NCI-H1436 (cell line): Measurements from ENCODE around the gene SLC8B1.
"Not testable (repeated sequence)": the region's sequence is repeated elsewhere in the genome, so short reads cannot be mapped to it uniquely, and the experiment has no call there.

ENCODE experiments used
- DNase-seq: peaks from one replicate; lab custom pipeline; 2025; lab: John Stamatoyannopoulos, UW

The SLC8B1 gene

DNA sequence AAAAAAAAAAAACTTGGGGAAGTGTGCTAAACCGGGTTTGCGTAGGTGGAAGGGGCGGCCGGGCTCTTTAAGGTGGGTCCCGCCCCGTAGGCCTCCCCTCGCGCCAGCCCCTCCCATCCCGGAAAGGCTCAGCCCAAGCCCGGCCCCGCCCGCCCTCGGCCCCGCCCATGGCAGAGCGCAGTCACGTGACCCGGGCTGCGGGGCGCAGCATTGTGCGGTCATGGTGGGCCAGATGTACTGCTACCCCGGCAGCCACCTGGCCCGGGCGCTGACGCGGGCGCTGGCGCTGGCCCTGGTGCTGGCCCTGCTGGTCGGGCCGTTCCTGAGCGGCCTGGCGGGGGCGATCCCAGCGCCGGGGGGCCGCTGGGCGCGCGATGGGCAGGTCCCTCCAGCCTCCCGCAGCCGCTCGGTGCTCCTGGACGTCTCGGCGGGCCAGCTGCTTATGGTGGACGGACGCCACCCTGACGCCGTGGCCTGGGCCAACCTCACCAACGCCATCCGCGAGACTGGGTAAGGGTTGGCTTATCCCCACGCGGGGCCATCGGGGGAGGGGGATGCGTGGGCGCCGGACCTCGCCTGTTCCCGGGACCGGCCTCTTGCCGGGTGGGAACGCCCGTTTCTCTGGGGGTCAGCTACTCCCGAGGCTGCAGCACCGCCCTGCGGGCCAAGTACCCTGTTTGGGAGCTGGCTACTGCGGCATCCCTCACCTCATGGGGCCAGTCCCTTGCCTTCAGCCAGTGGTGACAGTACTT, 23.6 kb upstream of the SLC8B1 start, which contains the start of gene PLBD2:
TSS of gene PLBD2 (plus strand) at position 207 of the 752 bp plus-strand sequence. CDS start at position 221, 14 bp downstream.
- peak; percentile 87 for DNase-seq

DNA sequence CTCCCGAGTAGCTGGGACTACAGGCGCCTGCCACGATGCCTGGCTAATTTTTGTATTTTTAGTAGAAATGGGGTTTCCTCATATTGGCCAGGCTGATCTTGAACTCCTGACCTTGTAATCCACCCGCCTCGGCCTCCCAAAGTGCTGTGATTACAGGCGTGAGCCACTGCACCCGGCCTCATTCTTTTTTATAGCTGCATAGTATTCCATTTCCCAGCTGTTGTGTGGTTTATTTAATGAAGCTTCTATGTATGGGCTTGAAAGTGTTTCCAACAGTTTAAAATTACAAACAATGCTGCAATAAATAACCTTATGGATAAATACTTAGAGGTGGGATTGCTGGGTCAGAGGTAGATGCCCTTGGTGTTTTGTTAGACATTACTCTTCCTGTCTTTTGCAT, 19.3 kb upstream of the SLC8B1 start:
- not testable (repeated sequence) for DNase-seq

DNA sequence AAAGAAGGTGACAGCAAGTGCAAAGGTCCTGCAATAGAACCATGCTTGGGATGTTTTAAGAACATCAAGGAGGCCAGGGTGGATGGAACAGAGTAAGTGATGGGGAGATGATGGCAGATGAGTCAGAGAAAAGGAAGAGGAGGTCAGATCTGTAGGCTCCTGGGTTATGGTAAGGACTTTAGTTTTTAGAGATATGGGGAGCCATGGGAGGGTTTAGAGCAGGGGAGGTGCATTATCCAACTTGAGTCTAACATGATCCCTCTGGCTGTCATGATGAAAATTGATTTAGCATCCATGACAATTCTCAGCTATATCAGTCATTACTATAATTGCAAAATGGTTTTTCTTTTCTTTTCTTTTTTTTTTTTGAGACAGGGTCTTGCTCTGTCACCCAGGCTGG, 16.2 kb upstream of the SLC8B1 start:
- no peak for DNase-seq

DNA sequence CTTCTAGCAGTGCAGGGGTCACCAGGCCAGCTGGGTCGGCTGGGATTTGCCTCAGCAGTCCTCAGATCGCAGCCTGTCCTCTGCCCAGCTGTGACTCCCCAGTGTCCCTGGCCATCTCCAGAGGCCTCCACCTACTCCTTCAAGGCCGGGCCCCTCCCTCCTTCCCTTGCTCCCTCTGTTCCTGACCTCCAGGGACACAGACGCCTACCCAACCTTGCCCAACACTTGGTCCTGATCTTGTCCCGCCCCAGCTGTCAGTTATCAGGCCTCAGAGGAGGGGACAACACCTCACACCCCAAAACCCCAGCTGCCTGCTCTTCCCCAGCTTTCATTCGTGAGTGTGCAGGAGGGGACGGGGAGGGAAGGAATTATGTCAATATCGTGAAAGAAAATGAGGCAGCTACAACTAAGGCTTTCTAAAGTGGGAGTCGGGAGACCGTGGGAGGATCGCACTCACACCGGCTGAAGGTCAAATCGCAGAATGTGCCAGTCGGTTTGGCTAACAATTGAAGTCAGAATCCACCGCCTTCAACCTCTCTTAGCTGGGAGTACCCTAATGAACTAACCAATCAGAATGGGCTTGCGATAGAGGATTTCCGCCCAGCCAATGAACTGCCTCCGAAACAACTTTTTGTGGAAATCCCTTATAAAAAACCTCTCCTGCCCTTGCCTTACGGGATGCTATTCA, 14.1 kb upstream of the SLC8B1 start:
- DNase-seq: no peak

DNA sequence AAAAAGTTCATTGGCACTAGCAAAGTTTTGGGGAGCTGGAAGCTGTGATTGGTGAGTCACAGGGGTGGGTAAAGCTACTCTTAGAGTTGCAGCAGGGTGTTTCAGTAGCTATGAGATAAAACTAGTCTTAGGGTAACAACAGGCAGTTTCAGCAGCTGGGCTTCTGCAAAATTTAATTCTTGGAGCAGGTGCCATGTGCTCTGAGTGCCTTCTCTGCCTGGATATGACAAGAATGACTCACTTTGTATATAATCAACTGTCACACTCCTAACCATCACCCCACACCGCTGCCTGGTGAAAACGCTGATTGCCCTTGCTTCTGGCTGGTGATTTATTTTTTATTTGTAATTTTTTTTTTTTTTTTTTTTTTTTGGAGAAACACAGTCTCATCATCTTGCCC, 13.0 kb upstream of the SLC8B1 start:
- no peak for DNase-seq

DNA sequence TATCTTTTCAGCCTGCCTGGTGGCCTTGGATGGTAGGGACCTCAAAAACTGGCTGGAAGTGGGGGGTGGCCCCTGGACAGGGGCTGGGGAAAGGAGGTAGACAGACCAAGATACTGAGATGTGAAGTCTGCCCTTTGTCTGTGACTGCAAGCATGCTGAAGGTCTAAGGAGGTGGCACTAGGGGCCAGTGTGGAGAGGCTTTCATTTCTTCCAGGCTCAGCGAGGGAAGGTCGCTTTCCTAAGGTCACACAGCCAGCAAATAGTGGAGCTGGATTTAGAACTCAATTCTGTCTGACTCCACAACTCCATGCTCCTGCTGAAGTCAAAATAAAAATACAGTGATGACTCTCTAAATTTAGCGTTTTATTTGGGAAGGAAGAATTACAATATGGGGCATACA, 12.2 kb upstream of the SLC8B1 start:
- DNase-seq: no peak

DNA sequence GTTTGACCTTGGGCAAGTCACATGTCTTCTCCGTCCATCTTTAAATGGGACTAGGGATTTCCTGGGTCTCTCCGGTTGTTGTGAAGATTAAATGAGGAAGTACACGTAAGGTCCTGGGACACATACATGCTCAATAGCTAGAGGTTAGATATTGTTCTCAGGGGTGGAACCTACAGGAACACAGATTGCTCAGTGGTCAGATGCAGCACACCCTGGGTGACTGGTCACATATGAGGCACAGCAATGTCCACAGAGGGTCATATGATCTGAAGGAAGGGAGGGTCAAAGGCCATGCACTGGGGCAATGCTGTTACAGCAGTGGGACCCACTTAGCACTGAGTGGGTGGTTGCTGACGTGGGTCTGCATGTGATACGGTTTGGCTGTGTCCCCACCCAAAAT, 11.4 kb upstream of the SLC8B1 start:
- no peak for DNase-seq

DNA sequence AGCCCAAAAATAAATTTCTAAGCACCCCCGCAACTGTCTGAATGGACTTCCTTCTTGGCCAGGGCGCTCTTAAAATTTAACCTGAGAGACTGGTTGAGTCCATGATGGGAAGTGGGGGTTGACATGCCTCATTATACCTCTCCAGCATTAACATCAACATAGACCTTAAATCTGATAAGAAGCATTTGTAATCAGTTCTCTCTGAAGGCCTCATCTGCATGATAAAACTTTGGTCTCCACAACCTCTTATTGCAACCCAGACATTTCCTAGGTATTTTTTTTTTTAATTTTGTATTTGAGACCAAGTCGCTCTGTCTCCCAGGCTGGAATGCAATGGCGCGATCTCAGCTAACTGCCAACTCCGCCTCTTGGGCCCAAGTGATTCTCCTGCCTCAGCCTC, 10.4 kb upstream of the SLC8B1 start:
- DNase-seq: no peak

DNA sequence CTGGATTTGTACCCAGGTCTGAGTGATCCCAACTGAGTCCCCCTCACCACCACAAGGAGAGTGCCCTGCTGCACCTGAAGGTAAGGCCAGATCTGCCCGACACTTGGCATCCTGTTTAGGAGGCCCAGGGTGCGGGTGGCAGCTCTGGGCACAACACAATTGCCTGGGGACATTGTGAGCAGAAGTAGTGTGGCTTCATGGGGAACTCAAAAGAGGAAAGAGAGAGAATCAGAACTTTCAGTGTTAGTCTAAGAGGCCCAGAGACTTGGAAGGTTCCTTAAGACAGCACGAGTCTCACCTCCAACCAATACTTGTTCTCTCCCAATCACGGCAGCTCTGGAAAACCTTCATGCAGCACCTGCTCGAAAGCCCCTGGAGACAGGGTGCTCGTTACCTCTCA, 6.6 kb upstream of the SLC8B1 start:
- no peak for DNase-seq

DNA sequence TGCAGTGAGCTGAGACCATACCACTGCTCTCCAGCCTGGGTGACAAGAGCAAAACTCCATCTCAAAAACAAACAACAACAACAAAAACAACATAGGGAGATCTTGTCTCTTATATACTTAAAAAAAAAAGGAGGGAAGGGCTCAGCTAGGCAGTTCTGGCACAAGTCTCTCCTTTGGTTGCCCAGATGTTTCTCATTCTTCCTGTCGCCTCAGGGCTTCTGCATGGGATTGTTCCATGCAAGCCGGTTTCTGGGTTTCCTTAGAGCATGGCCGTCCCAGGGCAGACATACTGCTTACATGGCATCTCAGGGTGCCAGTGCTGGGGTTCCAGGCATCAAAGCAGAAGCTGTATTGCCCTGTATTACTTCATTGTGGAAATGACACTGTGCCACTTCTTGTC, 5.2 kb upstream of the SLC8B1 start:
- DNase-seq: no peak

DNA sequence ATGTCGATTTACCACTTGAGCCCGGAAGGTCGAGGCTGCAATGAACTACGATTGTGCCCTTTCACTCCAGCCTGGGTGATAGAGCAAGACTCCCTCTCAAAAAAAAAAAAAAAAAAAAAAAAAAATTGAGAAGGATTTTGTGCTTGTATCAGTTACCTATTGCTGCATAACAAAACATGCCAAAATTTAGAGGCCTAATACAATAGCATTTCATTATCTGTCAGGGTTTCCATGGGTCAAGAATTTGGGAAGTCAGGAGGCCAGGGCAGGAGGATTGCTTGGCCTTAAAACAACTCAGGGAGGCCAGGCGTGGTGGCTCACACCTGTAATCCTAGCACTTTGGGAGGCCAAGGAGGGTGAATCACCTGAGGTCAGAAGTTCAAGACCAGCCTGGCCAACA, 4.6 kb upstream of the SLC8B1 start:
- no peak for DNase-seq

DNA sequence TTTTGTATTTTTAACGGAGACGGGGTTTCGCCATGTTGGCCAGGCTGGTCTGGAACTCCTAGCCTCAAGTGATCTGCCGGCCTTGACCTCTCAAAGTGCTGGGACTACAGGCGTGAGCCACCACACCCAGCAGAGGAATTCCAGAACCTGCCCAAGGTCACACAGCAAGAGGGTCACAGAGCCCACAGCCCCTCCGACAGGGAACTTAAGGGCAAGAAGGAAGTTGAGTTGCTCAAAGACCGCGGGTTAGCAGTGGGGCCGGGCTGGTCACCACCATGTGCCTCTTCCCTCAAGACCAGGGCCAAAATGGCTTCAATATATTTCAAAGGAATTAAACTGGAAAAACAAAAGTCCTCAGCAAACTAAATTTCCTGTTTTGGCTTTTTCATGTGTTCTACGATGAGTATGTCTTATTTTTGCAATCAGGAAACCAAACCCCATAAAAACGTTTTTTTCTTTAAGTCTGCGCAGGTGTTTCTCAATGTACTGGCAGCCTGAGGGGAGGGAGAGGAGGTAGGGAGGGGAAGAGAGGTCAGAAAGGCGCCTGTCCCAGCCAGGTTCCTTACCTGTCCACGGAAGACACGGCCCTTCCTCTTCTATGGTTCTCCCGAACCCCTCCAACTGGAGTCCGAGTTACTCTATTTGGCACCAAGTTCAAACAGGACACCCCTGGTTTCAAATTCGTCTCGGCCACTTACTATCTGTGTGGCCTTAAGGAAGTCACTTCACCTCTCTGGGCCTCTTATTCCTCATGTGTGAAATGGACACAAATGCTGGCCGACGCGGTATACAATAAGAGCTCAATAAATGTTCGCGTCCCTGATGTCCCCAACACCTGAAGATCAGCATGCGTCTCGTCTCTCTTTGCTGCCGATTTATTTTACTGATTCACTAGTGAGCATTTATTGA, 778 bp downstream of the SLC8B1 start:
- DNase-seq: no peak

DNA sequence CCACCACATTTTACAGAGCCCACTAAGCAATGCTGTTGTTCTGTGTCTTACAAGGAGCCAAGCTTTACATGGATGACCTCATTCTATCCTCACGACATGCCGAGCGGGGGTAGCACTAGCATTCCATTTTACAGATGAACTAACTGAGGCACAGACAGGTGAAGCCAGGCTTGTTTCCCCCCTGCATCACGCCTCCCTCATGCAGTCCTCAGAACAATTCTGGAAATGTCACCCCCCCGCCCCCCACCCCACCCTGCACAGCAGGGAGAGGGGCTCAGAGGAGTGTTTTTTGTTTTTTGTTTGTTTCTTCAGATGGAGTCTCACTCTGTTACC, 1.5 kb downstream of the SLC8B1 start:
- DNase-seq: no peak

DNA sequence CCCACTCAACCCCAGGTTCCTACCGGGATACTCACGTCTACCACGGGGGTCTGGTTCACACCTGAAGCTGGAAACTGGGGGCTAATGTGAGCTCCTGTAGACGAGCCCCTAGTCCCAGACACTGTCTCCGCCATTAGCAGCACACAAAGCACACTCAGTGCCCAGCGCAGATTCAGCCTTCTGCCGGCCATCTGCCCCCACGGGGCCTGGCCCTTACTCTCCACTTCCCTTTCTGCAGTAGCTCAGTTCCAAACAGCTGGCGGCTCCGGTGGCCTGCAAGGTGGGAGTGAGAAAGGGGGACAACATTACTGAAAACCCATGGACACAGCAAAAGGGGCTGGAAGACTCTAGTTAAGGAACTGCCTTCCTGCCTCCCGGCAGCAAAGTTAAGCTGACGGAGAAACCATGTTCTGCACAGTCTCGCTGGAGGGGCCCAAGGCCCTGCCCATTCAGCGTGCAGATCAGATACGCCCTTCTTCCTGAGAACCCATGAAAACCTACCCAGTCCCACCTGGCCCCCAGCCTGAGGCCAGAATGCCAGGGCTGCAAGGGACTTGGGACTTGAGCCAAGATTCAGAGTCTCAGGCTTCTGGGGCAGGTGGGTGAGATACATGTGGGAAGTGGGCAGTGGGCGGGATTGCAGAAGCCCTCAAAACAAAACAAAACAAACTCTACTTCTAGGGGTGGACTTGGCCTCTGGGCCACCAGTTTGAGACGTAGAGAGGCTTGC, 2.1 kb downstream of the SLC8B1 start:
- no peak for DNase-seq

DNA sequence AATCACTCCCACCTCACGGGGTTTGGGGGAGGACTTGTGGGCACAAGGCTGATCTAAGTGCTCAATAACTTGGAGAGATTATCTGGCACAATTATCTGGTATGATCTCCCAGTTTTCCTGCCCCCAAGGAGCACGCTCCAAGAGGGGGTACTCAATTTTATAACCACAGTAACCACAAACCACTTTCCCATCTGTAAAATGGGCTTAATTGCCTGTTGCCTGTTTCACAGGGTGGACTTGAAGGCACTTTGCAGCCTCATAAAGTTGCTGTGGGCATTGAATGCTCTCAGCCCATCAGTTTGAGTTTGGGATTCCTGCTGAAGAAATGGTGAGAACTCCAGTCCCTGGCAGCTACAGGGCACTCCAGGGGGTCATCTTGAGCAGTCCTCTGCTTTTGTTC, 4.4 kb downstream of the SLC8B1 start:
- no peak for DNase-seq

DNA sequence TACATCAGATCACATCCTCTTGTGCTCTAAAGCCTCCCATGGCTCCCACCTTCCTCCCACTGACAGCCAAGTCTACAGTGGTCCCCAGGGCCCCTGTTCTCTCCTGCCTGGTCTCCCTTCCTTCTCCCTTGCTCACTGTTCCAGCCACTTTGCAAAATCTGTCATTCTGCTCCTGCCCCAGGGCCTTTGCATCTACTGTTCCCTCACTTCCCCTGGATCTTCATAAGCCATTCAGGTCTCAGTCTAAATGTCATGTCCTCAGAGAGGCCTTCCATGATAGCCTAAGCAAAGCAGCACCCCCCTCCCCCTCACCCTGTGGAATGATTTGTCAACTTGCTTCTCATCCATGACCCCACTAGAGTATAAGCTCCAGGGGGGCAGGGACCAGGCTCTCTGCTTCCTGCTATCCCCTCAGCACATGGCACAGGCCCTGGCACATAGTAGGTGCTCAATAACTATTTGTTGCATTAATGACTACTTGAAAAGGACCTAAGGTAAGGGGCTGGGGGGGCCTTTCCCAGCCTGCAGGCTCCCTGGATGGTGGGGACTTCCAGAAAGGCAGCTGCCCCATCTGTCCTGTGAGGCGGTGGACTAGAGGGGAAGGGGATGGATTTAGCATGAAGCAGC, 5.0 kb downstream of the SLC8B1 start:
- no peak for DNase-seq

DNA sequence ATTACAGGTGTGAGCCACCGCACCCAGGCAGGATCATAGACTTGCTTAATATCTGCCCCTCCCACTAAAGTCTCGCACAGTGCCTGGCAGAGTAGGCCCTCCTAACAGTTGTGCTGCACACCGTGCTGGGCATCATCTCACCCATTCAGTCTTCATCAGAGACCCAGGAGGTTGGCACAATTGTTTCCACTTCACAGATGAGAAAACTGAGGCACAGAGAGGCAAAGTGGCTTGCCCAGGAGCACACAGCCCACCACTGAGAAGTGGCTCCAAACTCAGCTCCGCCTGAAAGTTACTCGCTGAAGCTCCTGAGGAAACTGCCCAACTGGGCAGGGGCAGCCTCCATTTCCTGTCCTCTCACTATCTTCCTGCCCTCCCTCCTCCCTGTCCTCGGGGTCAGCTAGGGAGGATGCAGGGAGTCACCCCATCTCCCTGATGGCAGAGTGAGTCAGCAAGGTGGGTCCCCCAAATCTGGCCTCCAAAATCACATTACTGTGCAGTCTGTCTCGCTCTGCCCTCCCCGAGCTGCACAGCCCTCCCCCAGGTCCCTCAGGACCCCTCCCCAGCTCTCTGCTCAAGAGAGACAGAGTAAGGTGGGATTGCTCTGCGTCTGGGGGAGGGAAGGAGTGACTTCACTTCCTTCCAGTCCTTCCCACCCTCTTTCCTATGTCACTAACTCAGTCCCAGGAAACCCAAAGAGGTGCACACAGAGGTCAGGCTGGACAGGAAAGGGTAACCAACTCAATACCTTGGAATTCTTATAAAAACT, 5.7 kb downstream of the SLC8B1 start:
- DNase-seq: no peak

DNA sequence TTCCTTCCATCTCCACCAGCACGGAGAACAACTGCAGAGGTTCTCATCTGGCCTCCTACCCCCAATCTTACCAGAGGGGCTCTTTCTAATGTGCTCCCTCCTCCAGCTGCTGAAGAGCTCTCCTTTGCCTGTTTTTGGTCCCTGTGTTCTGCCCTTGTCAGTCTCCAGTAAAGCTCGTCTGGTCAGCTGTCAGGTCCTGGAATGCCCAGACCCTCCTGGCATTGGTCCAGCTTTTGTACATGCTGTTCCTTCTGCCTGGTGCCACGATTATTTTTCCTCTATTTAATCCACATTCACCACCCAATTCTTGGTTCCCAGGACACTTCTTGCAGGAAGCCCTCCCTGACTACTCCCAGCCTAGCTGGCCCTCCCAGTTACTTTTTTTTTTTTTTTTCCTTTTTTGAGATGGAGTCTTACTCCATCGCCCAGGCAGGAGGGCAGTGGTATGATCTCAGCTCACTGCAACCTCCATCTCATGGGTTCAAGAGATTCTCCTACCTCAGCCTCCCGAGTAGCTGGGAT, 6.5 kb downstream of the SLC8B1 start:
- no peak for DNase-seq

DNA sequence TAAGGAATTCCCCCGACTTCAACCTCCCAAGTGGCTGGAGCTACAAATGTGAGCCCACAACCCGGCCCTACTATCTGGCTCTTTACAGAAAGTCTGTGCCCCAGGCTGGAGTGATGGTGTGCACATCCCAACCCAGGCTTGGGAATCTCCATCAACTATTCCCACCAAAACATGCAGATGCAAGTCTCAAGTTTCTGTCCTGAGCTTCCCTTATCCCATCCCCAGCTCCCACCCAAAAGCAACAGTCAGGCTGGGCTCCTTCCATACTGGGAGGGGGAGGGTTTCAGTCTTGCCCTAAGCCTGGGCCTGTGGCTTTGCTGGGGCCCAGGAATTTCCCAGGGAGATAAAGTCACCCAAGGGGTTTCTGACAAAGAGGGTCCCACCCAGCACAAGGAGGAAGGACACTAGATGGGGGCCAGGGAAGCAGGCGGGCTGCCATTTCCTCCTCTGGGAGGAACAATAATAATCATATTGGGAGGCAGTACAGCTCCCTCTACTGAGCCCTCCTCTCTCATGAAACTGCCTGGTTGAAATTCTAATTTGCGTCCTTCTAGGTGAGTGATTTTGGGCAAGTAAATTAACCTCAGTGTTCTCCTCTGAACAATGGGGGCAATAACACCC, 8.0 kb downstream of the SLC8B1 start:
- no peak for DNase-seq

DNA sequence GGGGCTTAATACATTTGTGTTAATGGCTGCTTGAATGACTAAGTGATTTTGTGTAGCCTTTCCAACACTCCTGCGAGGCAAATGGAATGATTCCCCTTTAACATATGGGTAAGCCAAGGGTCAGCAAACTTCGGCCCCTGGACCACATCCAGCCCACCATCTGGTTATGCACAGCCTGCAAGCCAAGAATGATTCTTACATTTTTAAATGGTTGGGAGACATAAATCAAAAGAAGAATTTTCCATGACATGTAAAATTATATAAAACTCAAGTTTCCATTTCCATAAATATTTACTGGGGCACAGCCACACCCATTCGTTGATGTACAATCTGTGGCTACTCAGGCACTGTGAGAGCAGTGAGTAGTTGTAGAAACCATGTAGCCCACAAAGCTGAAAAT, 9.0 kb downstream of the SLC8B1 start:
- DNase-seq: no peak
